Calu3 (cell line): ENCODE results near the gene CSN3. TPM values are rescaled to one million over a fixed set of nuclear protein-coding genes. Genes with fewer than 3 reads are reported as not detected.
"Not testable (repeated sequence)": the region's sequence is repeated elsewhere in the genome, so short reads cannot be mapped to it uniquely, and the experiment has no call there.

Source experiments
- BruUV-seq: library from RNA; stranded (reverse); fragments of 400-500 nt; replicated peaks from 2 replicates; lab custom pipeline; 2021; lab: Mats Ljungman, UMichigan
- CTCF ChIA-PET: fragments of 300-600 bp; sonication (Branson Sonifier 250); formaldehyde crosslinking; loops from one replicate; lab custom pipeline; 2022; ENCODE audit warnings: antibody characterized with exemption; lab: Charles Lee
- DNase-seq: peaks from one replicate; pipeline ENCODE4 v3.0.0; 2022
- H3K27ac Mint-ChIP-seq: one replicate; pipeline ENCODE4 v1.8.0; 2022; ENCODE audit warnings: mixed read lengths; ENCODE audit not compliant: unreplicated experiment
- H3K27me3 Mint-ChIP-seq: one replicate; pipeline ENCODE4 v1.8.0; 2022; ENCODE audit warnings: mixed read lengths; ENCODE audit not compliant: unreplicated experiment
- H3K36me3 Mint-ChIP-seq: one replicate; pipeline ENCODE4 v1.8.0; 2022; ENCODE audit warnings: mild to moderate bottlenecking, moderate library complexity, mixed read lengths; ENCODE audit not compliant: insufficient read depth, unreplicated experiment
- H3K4me1 Mint-ChIP-seq: one replicate; pipeline ENCODE4 v1.8.0; 2022; ENCODE audit warnings: mild to moderate bottlenecking, low read depth, mixed read lengths; ENCODE audit not compliant: unreplicated experiment
- H3K4me3 Mint-ChIP-seq: one replicate; pipeline ENCODE4 v1.8.0; 2022; ENCODE audit warnings: mild to moderate bottlenecking, low read depth, moderate library complexity, mixed read lengths; ENCODE audit not compliant: unreplicated experiment
- H3K9me3 Mint-ChIP-seq: one replicate; pipeline ENCODE4 v1.8.0; 2022; ENCODE audit warnings: low read depth, mixed read lengths; ENCODE audit not compliant: unreplicated experiment
- intact Hi-C: fragments of 100-400 bp; cut with micrococcal nuclease; formaldehyde crosslinking; loops from one replicate; pipeline ENCODE4 v1.10.0; 2022; ENCODE audit not compliant: unreplicated experiment
- total RNA-seq: library from RNA; stranded (reverse); gene quantifications from 2 replicates; pipeline ENCODE4 v1.2.3, GENCODE V29; 2022
- TF ChIP-seq, protein P1 (sequence below): fragments of 200-600 bp; IDR thresholded peaks from one replicate; pipeline ENCODE4 v1.8.0; 2022; ENCODE audit warnings: antibody characterized with exemption; ENCODE audit not compliant: unreplicated experiment

Gene CSN3
- total RNA-seq, 1 experiment from 2014 or later, result 1,246 TPM

GRCh38 chr4:70197842-70198241, 44.6 kb upstream of the CSN3 start:
- peak overlapping the region; percentile 93 for H3K27ac Mint-ChIP-seq
- DNase-seq, result peak; percentile 61
- CTCF ChIA-PET, result interaction anchor here (0.6 to 1.0 kb wide), 3 partner anchors 14 to 20 kb away, joined by 3 to 5 read pairs (median 3); no protein-coding TSS in a partner anchor

GRCh38 chr4:70203601-70204000, 38.8 kb upstream of the CSN3 start:
- intact Hi-C loops, result no loop called here
- CTCF ChIA-PET, result no interaction called here
- H3K4me3 Mint-ChIP-seq, result no peak overlapping the region
- no peak for DNase-seq
- no TSS peak for BruUV-seq
- H3K4me1 Mint-ChIP-seq, result peaks cover 8% of the 10 kb centered on the region
- no peaks in the 10 kb centered on the region for H3K27me3 Mint-ChIP-seq
- no peaks in the 10 kb centered on the region for H3K9me3 Mint-ChIP-seq
- H3K27ac Mint-ChIP-seq, result no peak overlapping the region
- H3K36me3 Mint-ChIP-seq, result peaks cover 49% of the 10 kb centered on the region
- TF ChIP-seq, protein P1, sequence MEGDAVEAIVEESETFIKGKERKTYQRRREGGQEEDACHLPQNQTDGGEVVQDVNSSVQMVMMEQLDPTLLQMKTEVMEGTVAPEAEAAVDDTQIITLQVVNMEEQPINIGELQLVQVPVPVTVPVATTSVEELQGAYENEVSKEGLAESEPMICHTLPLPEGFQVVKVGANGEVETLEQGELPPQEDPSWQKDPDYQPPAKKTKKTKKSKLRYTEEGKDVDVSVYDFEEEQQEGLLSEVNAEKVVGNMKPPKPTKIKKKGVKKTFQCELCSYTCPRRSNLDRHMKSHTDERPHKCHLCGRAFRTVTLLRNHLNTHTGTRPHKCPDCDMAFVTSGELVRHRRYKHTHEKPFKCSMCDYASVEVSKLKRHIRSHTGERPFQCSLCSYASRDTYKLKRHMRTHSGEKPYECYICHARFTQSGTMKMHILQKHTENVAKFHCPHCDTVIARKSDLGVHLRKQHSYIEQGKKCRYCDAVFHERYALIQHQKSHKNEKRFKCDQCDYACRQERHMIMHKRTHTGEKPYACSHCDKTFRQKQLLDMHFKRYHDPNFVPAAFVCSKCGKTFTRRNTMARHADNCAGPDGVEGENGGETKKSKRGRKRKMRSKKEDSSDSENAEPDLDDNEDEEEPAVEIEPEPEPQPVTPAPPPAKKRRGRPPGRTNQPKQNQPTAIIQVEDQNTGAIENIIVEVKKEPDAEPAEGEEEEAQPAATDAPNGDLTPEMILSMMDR, result no peak

More at GRCh38 chr4:70197842-70198241, 44.6 kb upstream of the CSN3 start:
- H3K27me3 Mint-ChIP-seq, result no peaks in the 10 kb centered on the region
- TF ChIP-seq, protein P1, result no peak
- H3K9me3 Mint-ChIP-seq, result no peaks in the 10 kb centered on the region
- H3K4me1 Mint-ChIP-seq, result peaks cover 15% of the 10 kb centered on the region
- BruUV-seq, result no TSS peak
- intact Hi-C loops, result loop anchor here (5.0 kb wide), 1 partner anchor 44 kb away; the partner anchor contains the start of gene CSN3
- H3K36me3 Mint-ChIP-seq, result peaks cover 47% of the 10 kb centered on the region
- H3K4me3 Mint-ChIP-seq, result peak overlapping the region; percentile 61

- H3K27me3 Mint-ChIP-seq, DNase-seq, CTCF ChIA-PET, H3K36me3 Mint-ChIP-seq, BruUV-seq, intact Hi-C loops: not testable (repeated sequence)
- peaks cover 26% of the 10 kb centered on the region for H3K4me1 Mint-ChIP-seq
- H3K9me3 Mint-ChIP-seq, result peaks cover 12% of the 10 kb centered on the region
- H3K27ac Mint-ChIP-seq, result peak overlapping the region; percentile 69
- peak overlapping the region; percentile 55 for H3K4me3 Mint-ChIP-seq
Observed at GRCh38 chr4:70212752-70213151, 29.6 kb upstream of the CSN3 start.

DNA sequence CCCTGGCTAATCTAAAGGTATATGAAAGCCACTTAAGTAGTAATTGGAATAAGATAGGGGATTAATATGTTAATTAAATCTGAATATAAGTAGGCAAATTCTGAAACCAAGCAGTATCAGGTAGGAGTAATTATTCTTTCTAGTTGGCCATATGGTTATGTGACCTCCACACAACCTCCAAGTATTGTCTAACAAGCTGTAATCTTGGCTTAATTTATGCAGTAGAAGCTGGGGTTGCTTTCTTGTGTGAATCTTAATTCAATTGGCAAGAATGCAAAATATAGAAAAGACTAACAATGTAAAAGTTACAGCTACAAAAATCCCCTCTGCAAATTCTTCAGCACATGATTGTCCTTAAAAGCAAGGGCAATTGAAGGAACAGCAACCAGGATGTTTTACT, 26.3 kb upstream of the CSN3 start:
- intact Hi-C loops, H3K9me3 Mint-ChIP-seq, H3K36me3 Mint-ChIP-seq, H3K4me3 Mint-ChIP-seq, DNase-seq, CTCF ChIA-PET, H3K27me3 Mint-ChIP-seq, BruUV-seq: not testable (repeated sequence)
- Mint-ChIP-seq H3K4me1 (peaks cover 35% of the 10 kb centered on the region), H3K27ac (peak overlapping the region; percentile 69)

DNA sequence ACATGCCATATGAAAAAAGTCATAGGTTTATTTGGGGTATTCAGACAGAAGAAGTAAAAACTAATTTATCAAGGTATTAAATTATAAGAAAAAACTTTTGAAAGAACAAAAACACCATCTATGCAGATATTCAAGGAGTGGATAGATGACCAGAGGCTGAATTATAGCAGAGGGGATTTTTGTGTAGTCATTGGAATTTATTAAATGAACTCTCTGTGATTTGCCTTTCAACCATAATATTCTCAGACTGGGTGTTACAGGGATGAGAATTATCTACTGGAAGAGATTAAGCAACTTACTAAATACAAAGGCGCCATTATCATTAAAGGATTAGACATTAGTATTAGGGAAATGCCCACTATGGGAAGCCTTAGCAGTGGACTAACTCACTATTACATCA, 25.8 kb upstream of the CSN3 start:
- H3K27me3 Mint-ChIP-seq, H3K9me3 Mint-ChIP-seq, BruUV-seq, DNase-seq, intact Hi-C loops, H3K4me3 Mint-ChIP-seq, H3K36me3 Mint-ChIP-seq: not testable (repeated sequence)
- CTCF ChIA-PET, result interaction anchor here (0.9 kb wide), 1 partner anchor 32 kb away, joined by 6 read pairs; no protein-coding TSS in a partner anchor
- Mint-ChIP-seq H3K27ac (peak overlapping the region; percentile 69), H3K4me1 (peaks cover 35% of the 10 kb centered on the region)

GRCh38 chr4:70221389-70221788, 21.0 kb upstream of the CSN3 start:
- not testable (repeated sequence) for H3K9me3 Mint-ChIP-seq, DNase-seq, H3K4me3 Mint-ChIP-seq, BruUV-seq, H3K27me3 Mint-ChIP-seq
- intact Hi-C loops, result loop anchor here (10.0 kb wide), 1 partner anchor 1167 kb away; no protein-coding TSS in a partner anchor
- H3K36me3 Mint-ChIP-seq, result peaks cover 21% of the 10 kb centered on the region
- H3K27ac Mint-ChIP-seq, result peak overlapping the region; percentile 84
- peaks cover 29% of the 10 kb centered on the region for H3K4me1 Mint-ChIP-seq
- CTCF ChIA-PET, result interaction anchor here (2.0 kb wide), 1 partner anchor 28 kb away, joined by 9 read pairs; no protein-coding TSS in a partner anchor

GRCh38 chr4:70221818-70222217, 20.6 kb upstream of the CSN3 start:
- DNase-seq, CTCF ChIA-PET, H3K27me3 Mint-ChIP-seq, H3K9me3 Mint-ChIP-seq, H3K4me3 Mint-ChIP-seq, BruUV-seq: not testable (repeated sequence)
- Mint-ChIP-seq H3K27ac (peak overlapping the region; percentile 84), H3K4me1 (peaks cover 26% of the 10 kb centered on the region), H3K36me3 (peaks cover 25% of the 10 kb centered on the region)
- intact Hi-C loops, result loop anchor here (10.0 kb wide), 1 partner anchor 1167 kb away; no protein-coding TSS in a partner anchor
